ENCODE results near the gene RNF217. TPM values are rescaled to one million over a fixed set of nuclear protein-coding genes. Genes with fewer than 3 reads are reported as not detected.

The RNF217 gene
- total RNA-seq, 2 donors from 2014 or later: 10.5 to 18.7 TPM

GRCh38 chr6:125129354-125129753, 167.1 kb downstream of the RNF217 start:
- no peaks in the 10 kb centered on the region for H3K36me3 ChIP-seq (replicated peaks in 1 of 2; ENCODE audit: insufficient read depth in 1 of 2, low read depth in 2 of 2)
- DNase-seq (no peak), ATAC-seq (no peak)
- H3K27ac ChIP-seq: no peak overlapping the region
- no peaks in the 10 kb centered on the region for H3K27me3 ChIP-seq
- TF ChIP-seq POLR2A (IDR thresholded peaks at IDR 0.05) (no peak), CTCF (IDR thresholded peaks at IDR 0.05) (no peak)
- no peak overlapping the region for H3K4me3 ChIP-seq
- 76 to 81% methylated on average over 4 of the region's 4 CpGs for WGBS, 2 donors
- intact Hi-C loops (cut with DNase I): no loop called here
- H3K9me3 ChIP-seq: no peaks in the 10 kb centered on the region
- H3K4me1 ChIP-seq: no peaks in the 10 kb centered on the region

GRCh38 chr6:125132058-125132457, 169.8 kb downstream of the RNF217 start:
- WGBS, 2 donors: 51 to 86% methylated on average over 1 of the region's 1 CpG
- no peaks in the 10 kb centered on the region for H3K9me3 ChIP-seq
- ATAC-seq (no peak), DNase-seq (no peak)
- no peak for TF ChIP-seq CTCF (IDR thresholded peaks at IDR 0.05)
- H3K36me3 ChIP-seq (replicated peaks in 1 of 2; ENCODE audit: insufficient read depth in 1 of 2, low read depth in 2 of 2): no peaks in the 10 kb centered on the region
- H3K4me3 ChIP-seq: no peak overlapping the region
- intact Hi-C loops (cut with DNase I): no loop called here
- H3K27ac ChIP-seq: no peak overlapping the region
- H3K27me3 ChIP-seq: no peaks in the 10 kb centered on the region
- H3K4me1 ChIP-seq: no peaks in the 10 kb centered on the region

DNA sequence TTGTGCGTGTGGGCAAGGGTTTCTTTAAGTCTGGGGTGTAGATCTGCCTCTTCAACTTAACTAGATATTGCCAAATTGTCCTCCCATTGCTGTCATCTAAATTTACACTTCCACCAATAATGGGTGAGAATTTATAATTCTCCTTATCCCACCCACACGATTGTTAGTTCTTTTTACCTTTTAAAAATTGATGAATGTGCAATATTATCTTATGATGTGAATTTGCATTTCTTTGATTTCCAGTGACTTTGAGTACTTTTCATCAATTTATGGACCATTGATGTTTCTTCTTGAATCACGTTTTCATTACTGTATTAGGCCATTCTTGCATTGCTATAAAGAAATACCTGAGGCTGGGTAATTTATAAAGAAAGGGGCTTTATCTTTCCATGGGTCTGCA, 174.1 kb downstream of the RNF217 start:
- Histone ChIP-seq H3K4me1 (no peaks in the 10 kb centered on the region), H3K4me3 (no peak overlapping the region), H3K9me3 (no peaks in the 10 kb centered on the region), H3K36me3 (replicated peaks in 1 of 2; ENCODE audit: insufficient read depth in 1 of 2, low read depth in 2 of 2) (no peaks in the 10 kb centered on the region), H3K27me3 (no peaks in the 10 kb centered on the region), H3K27ac (no peak overlapping the region)
- no peak for DNase-seq
- ATAC-seq: no peak
- 61 to 68% methylated on average over 3 of the region's 3 CpGs for WGBS, 2 donors
- intact Hi-C loops (cut with DNase I): no loop called here
- TF ChIP-seq CTCF (IDR thresholded peaks at IDR 0.05) (no peak), POLR2A (IDR thresholded peaks at IDR 0.05) (no peak)

DNA sequence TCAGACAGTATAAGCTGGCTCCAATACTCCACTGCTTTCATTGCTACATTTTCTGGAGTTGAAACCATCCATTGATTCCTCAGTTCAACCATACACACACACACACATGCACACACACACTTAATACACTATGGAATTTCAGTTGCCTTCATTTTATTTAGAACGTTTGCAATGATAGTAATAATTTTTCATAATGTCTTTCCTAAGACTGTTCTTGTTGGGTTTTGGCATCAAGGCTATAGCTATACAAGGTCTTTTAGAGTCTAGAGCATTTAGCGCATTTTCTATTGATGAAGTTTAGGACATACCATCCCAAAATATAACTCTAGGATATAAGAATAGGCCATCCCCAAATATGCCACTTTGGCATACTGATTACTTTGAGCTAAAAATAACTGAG, 175.8 kb downstream of the RNF217 start:
- 87 to 90% methylated on average over 2 of the region's 2 CpGs for WGBS, 2 donors
- DNase-seq (no peak), ATAC-seq (no peak)
- intact Hi-C loops (cut with DNase I): no loop called here
- H3K36me3 ChIP-seq (replicated peaks in 1 of 2; ENCODE audit: insufficient read depth in 1 of 2, low read depth in 2 of 2): no peaks in the 10 kb centered on the region
- no peaks in the 10 kb centered on the region for H3K9me3 ChIP-seq
- no peaks in the 10 kb centered on the region for H3K4me1 ChIP-seq
- TF ChIP-seq CTCF (IDR thresholded peaks at IDR 0.05): no peak
- TF ChIP-seq POLR2A (IDR thresholded peaks at IDR 0.05): no peak
- no peak overlapping the region for H3K27ac ChIP-seq
- H3K4me3 ChIP-seq: no peak overlapping the region
- H3K27me3 ChIP-seq: no peaks in the 10 kb centered on the region

DNA sequence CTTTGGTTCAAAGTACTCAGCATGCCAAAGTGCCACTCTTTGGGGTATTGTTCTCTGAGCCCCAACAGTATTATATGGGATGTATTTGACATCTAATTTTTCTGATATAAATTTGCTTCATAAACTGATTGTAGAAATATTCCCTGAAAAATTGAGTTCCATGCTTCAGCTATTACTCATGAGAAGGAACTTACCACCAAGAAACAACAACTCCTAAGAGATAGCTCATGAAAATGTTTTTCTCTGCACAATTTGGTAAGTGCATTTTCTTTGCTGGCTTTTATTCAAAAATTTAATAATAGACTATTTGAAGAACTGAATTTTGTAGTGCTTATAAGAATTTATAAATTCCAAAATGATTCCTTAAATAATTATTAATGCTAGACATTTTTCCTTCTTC, 178.6 kb downstream of the RNF217 start:
- no peak for TF ChIP-seq POLR2A (IDR thresholded peaks at IDR 0.05)
- no peak for TF ChIP-seq CTCF (IDR thresholded peaks at IDR 0.05)

More for the DNA sequence above, 178.6 kb downstream of the RNF217 start:
- Histone ChIP-seq H3K9me3 (no peaks in the 10 kb centered on the region), H3K4me1 (no peaks in the 10 kb centered on the region), H3K27ac (no peak overlapping the region), H3K36me3 (replicated peaks in 1 of 2; ENCODE audit: insufficient read depth in 1 of 2, low read depth in 2 of 2) (no peaks in the 10 kb centered on the region), H3K4me3 (no peak overlapping the region), H3K27me3 (no peaks in the 10 kb centered on the region)
- intact Hi-C loops (cut with DNase I): no loop called here
- no peak for ATAC-seq
- DNase-seq: no peak

Other genes with a start within 250 kb of the RNF217 start
- gene TPD52L1, start 191.3 kb downstream of the RNF217 start, total RNA-seq: 100 to 1,000 TPM in 1 of 2 donors, 10 to 100 TPM in 1; 33.3 to 101 TPM

All from body of pancreas (tissue), 4 donors.